Stimulated activated CD4-positive, alpha-beta T cell treated with anti-CD3 and anti-CD28 coated beads, Interleukin-4, amount 100 ng/mL, for 48 hours (primary cell): ENCODE data around the gene TGFB2.

Experiments used
- DNase-seq, 2 donors: peaks; one replicate each; pipeline ENCODE4 v3.0.0-alpha.2; 2020; ENCODE audit warnings: low read depth in 2 of 2

Gene TGFB2

DNA sequence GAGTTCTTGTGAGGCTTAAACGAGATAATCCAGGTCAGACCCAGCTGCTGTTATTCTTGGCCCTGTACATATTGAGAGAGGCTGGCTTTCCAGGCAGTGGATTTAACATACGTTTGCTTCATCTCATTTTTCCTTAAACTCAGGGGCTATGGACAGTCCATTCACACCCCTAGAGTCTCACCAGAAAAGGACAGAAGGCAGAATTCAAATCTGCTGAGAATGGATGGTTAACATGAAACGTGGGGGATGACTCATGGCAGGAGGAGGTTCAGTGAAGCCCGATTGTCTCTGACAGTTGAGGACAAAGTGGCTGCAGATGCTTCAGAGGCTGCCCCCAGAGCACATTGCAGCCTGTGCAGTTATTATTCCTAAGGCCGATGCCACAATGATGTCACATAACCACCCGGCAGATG, 39.5 kb downstream of the TGFB2 start:
- no peak for DNase-seq

DNA sequence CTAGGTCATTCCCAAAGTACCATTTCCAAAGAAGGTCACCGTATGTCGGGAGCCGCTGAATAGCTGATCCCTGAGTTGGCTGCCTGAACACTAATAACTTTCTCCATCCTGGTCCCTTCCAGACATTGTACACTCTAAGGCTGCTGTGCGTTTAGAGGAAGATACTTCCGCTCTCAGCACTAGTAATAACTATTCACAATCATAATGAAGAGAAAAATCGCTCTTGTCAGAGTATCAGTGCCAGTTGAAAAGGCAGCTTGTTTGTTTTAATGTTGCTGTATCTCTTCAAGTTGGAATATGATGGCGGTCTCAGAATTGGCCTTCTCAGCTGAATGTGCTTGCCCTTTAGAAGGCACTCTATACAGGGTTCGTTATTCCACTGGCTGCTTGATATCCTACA, 43.5 kb downstream of the TGFB2 start:
- DNase-seq = no peak

DNA sequence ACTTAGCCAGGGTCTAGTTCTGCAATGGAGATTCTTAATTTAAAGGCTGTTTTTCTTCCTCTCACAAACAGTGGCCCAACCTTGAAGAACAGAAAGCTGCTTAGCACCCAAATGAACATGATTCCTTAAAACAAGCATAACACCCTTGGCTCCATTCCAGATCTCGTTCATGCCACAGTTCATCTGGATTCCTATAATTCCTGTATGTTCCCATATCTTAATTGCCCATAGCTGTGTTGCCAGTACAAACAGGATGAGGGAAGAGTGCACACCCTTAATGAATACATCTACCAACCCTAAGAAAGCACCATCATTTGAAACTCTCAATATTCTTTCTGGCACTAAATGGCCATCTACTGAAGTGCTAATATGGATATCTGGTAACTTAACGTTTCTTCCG, 45.5 kb downstream of the TGFB2 start:
- no peak for DNase-seq

DNA sequence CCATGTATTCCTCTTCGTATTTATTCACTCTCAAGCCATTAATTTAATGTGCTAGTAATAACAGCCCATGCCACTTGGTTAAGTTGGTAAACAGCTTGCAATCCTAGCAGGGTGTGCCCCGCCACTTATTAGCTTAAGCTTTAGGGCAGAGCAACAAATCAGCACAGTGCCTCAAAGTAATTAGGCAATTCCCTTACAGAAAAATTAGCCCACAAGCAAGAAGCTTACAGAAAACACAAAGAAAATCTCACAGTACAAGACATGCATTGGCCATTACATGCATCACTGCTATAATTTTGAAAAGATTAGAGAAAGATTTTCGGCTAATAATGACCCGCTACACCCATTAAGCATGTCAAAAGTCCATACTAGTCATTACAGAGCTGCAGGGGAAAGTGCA, 47.6 kb downstream of the TGFB2 start:
- no peak for DNase-seq

DNA sequence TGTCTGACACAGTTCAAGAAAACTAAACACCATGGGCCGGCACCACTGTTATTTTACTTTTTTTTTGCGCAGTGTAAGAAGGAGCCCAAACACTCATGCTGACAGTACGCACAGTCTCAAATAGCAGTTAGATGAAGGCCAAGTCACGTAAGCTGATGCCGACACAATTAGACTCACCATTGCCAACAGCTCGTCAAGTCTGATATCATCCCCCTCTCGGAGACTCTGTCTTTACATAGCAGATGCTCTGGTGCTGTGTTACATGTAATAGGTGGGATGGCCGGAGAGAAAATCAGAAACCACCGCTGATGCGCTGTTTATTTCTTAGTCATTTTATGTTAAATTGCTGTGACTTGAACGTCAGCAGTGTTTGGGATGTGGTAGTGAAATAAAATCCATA, 49.3 kb downstream of the TGFB2 start:
- DNase-seq = no peak

DNA sequence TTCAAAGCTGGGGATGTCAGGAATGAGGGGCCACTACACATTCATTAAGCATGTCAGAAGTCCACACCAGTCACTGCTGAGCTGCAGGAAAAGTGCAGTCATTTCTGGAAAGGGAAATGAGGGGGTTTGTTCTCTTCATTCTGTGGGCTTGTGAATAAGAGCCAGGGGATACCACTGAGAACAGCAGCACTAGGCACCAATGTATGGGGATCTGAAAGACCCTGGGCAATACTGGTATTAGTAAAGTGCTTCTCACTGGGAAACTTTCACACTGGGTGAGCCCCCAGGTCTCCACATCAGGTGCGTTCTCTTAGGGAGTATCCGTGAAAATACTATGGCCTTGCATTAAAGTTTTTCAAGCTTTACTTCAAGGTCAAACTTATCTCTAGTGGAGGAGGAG, 49.9 kb downstream of the TGFB2 start:
- DNase-seq = no peak

DNA sequence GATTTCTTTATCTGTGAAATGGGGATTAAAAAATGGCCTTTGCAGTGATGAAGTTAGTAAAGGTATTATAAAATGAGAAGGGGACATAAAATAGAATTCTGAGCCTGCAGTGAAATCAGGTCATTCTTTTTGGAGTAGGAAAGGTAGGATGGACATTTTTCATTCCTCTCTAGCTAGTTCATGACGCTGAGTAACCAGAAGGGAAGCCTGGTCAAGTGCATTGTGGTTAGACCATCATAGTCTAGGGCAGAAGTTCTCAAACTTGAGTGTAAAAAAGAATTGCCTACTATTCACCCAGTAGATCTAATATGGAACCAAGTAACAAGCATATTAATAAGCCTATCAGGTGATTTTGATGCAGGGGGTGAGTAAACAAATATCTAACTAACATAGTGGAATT, 50.8 kb downstream of the TGFB2 start:
- no peak for DNase-seq

DNA sequence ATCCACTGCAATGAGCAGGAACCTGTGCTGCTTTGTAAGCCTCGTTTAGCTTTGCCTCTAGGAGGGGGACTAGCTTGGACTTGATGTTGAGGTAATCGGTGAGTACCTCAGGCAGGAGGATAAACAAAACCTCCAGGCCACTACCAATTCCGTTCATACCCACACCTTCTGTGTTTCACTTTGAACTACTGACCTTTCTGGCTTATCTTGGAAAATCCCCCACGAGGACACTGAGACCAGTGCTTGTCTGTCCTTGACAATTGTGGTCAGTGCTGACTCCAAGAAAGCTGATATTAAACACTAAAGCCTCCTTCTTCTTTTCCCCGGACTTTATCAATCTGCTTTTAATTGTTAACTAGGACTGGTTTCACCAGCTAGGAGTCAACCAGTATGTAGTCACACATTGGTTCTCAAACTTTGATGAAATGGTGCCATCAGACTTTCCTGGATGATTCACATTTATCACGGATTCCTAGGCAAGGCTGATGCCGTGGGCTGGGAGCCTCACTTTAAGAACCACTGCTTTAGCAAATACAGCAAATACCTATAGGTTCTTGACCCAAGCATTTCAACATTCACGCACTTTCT, 52.7 kb downstream of the TGFB2 start:
- DNase-seq = no peak

DNA sequence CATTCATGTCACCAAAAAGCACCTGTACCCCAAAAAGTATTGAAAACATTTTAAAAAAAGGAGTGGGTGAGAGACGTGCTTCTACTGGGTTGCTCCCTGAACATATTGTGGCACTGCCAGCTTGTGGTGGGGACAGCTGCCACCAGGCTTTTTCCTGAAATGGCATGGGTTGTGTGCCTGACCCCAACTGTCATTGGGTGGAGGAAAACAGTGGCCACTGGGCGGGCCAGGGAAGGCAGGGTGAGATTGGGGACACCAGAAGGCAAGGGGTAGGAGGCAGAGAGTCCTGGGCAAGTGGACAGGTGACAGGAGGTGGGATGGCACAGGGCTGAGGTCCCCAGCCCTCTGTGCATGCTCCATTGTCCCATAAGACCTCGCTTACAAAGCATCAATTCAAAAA, 55.5 kb downstream of the TGFB2 start:
- DNase-seq = no peak

DNA sequence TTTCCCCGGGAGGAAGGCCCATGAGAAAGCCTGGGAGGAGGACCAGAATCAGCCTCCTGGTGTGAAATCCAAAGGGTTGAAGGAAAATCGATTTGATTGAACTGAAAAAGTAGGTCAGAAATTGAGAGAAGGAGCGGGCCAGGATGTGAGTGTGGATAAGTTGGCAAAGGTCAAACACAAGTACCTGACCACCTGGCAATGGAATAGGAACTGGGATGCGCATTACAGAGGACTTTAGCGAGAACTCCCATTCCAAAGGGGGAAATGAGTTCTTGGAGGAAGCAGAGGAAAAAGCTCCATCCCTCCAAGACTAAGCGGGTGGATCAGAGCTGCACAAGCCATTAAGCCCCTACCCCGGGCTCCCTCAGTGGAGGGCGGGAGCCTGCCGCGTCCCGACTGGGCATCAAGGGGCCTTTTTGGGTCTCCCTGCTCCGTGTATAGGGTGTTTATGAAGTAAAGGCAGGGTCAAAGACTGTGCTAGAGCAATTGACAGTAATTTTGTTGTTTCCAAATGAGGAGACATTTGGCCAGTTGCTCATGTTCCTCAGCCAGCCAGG, 56.4 kb downstream of the TGFB2 start:
- no peak for DNase-seq

DNA sequence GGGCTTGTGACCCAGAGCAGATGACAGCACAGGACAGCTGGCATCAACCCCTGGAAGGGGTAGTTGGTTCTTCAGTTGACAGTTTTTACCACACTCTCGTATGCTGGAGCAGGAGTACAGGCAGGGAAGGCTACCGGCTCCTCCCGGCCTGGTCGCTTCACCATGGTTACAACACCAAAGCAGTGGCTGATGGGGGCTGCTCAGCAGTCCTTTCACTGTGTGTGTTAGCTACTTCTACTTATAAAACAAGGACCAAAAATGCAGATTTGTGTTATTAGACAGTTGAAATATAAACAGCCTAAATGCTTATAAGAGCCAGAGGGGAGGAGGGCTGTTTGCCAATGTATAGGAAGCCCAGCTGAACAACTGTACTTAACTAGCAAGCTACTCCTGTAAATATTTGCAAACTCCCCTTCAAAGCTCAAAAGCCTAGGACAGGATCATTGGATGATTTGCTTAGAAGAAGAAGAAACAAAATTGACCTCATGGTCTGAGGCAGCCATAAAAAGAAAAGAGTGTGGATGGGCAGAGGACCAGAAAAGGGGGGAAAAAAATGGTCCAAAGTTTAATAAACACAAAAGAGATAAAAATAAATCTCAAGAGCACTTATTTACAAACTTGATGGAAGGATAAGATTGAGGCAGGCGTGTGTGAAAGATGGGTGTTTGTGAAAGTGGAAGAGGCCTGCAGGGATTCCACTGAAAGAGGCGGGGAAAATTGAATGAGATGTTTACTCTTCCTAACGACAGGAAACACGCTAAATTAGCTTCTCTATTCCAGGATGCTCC, 57.1 kb downstream of the TGFB2 start:
- DNase-seq = no peak

DNA sequence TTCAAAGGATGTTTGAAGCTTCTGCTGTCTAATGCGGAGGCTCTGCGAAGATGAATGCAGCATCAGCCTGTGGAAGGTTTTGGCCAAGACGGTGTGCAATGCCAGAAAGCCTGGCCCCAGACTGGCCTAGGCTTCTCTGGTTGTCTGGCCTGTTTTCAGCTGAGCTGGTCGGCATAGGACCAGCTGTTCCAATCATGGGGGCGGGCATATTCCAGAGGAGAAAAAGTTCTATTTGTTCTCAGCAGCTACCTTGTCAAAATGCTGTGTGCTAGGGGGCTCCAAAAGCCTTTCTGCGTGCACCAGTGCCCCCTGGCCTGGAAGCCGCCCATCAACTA, 57.6 kb downstream of the TGFB2 start:
- no peak for DNase-seq

DNA sequence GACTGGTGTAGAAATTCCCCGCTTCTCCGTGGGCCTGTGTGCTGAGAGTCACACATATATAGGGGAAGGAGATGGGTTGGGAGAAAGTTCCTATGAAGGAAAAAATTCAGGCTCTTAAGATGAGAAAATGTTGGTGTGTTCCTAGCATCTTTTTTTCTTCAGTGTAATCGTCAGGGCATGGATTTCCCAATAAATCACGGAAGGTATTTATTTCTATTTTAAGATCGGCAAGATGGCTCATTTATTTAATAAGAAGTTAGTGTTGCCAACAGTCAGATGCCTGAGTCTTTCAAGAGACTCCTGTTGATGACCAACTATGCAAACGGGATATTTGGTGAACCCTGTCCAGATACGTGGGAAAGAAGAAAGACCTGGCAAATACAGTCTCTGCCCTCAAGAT, 58.2 kb downstream of the TGFB2 start:
- no peak for DNase-seq

DNA sequence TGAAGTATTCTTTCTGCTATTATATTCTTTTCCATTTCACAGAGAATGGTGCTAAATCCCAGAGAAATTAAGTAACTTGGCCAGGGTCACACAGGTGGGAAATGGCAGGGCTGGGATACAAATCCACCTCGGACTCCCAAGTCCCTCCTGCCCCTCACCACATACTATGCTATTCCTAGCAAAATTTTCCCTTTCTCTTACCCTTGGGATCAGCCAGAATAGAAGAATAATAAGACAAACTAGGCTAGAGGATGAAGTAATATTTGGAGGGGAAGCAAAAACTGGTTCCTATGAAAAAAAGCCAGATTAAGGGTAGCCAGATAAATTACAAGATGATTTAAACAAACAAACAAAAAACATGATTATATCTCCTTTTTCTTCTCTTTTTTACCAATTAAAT, 62.5 kb downstream of the TGFB2 start:
- no peak for DNase-seq

DNA sequence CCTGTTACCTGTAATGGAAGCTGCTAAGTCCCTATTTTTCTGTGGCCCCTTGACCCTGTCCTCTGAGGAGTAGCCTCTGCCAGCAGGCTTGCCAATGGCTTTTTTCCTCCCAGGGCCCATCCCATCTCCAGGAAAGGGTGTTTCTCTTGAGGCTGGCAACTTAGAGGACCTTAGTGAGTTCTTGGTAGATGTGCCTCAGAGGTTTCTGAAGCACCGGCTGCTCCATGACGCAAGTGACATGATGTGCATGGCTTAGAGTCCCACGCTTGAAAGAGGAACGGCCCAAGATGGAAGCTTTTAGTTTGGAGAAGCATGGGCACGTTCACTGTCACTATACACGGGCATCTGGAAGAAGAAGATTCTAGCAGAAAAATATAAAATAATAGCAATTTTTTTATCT, 63.0 kb downstream of the TGFB2 start:
- no peak for DNase-seq

DNA sequence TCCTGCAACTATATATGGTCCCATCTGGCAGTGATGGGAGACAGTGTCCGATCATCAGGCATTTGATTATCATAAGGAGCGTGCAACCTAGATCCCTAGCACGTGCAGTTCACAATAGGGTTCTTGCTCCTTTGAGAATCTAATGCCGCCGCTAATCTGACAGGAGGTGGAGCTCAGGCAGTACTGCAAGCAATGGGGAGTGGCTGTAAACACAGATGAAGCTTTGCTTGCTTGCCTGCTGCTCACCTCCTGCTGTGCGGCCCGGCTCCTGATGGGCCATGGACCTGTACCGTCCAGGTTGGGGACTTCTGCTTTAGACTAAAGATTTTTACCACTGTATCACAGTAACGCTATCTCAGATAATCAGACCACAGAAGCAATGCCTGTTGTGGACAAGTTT, 63.8 kb downstream of the TGFB2 start:
- no peak for DNase-seq

DNA sequence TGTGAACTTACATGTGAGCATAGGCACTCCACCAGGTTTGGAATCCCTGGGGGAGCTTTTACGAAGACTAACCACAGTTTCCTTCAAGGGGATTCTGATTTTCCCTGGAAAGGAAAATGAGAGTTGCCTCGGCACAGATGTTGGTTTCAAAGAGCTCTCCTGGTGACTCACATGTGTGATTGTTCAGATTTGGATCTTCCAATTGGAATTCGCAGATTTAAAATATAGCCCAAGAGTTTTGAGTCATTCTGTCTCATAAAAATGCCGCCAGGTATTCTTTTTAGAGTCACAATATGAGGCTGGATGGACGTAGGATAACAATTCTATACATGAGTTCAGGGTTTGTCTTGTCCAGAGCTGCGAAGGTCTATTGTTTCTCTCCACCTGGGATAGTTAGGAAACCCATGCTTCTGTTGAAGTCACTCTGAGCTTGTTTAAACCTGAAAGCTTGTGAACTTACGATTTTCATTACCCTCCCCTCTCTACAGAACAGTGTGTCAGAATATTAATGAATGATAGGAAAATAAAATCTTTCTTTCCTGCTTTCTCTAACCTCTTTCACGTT, 64.9 kb downstream of the TGFB2 start:
- no peak for DNase-seq

DNA sequence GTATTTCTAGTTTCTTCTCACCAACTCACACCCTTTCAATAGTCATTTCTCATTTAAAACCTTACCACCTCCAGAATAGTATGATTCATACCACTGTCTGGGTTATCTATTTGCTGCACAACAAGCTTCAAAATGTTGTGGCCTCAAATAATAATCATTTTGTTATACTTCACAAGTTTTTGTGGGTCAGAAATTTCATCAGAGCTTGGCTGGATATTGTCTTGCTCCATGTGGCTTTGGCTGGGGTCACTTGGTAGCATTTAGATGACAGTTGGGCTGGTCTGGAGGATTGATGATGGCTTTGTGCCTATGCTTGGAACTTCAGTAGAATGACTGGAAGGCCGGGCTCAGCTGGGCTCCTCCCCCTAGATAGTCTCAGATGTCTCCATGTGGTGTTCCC, 66.0 kb downstream of the TGFB2 start:
- no peak for DNase-seq

DNA sequence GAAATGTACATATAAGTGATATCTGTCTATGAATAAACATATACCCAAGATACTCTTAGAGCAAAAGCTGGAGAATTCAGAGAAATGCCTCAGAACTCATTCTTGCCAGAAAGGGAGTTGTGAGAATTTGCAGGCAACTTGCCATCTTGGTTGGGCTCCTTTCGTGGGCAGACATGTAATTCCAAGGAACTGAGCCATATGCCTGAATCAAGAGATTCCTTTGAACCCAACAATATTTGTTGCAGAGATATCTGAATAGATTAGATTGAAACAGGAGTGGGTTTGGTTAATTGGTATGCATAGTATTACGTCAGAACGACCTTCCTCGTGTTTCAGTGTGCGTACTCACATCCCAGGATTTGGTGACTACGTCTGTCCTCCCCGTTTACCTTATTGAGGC, 67.0 kb downstream of the TGFB2 start:
- no peak for DNase-seq

DNA sequence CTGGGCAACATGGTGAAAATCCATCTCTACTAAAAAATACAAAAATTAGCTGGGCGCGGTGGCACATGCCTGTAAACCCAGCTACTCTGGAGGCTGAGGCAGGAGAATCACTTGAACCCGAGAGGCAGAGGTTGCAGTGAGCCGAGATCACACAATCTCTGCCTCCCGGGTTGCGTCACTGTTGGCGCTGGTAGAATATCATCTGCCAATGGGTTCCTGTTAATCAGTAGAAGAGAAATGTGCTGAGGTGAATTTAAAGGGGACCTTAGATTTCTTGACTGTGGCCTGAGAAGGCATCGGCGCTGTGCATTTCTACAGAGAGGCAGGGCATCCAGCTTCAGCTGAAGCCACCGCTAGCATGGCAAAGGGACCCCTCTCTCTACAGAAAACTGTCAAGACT, 68.0 kb downstream of the TGFB2 start:
- no peak for DNase-seq

DNA sequence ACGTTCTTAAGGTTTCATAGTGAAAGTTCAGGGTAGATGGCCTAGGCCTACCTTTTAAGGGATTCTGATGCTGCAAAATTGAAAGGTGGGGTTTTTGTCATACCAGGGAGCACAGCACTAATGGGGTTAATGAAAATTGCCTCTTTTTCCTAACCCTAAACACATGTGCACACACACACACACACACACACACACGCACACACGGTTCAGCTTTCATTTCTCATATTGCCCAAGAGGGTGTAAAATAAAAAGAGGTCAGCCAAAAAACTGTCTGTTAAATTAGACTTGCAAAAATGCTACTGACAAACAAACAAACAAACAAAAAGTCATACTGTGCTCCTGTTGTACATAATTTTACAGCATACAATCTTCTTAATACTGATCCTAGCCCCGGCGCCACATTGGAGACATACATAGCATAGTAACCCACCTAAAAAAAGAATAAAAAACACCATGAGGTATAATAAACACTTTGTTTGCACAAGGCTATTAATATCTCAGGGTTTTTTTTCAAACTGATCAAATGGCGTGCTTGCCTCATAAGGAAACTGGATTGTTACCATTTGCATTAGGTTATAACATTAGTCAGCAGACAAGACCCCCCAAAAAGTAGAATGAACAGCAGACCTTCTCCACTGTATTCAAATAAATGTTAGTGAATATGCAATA, 69.1 kb downstream of the TGFB2 start:
- DNase-seq = no peak

DNA sequence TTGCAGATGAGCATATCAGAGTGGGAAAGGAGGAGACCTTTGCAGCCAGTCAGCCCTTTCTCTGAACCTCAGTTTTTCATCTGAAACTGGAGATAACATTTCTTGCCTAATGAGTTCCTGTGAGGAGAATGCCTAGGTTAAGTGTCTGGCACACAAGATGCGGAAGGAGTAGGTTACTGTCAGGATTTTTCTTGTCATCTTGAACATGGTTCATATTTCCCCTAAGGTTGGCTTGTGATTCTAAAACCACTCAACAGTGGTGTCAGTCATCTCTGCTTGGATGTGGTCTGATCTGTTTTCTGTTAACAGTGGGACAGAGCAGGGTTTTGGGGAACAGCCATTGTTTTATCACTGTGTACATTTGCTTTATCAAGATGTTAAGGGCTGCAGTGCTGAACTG, 70.6 kb downstream of the TGFB2 start:
- no peak for DNase-seq

DNA sequence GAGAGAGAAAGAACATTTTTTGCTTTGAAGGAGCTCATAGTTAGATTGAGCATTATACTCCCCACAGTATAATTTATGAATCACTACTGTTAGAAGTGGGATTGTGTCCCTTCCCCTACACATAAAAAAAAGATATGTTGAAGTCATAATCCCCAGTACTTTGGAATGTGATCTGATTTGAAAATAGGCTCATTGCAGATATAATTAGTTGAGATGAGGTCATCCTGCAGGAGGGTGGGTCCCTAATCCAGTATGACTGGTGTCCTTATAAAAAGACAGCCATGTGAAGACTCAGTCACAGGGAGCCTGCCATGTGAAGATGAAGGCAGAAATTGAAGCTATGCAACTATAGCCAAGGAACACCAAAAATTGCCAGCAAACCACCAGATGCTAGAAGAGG, 76.4 kb downstream of the TGFB2 start:
- no peak for DNase-seq
